ENCODE data around the gene WDR53. TPM values are rescaled to one million over a fixed set of nuclear protein-coding genes. Genes with fewer than 3 reads are reported as not detected.

The WDR53 gene
- total and polyA plus RNA-seq, 9 of the 15 experiments (the other 6 are each of a cell fraction or from before 2014, with no cell fraction given): 13.0 to 34.5 (median 20.9) TPM

GRCh38 chr3:196558476-196558875, 9.9 kb downstream of the WDR53 start:
- intact Hi-C loops (cut with micrococcal nuclease): no loop called here
- POLR2A ChIA-PET: interaction anchor here (0.8 kb wide), 1 partner anchor 10 kb away, joined by 3 read pairs; the partner anchor contains the start of genes FBXO45 and WDR53
- Histone ChIP-seq H3K4me1 (replicated peaks in 1 of 2; ENCODE audit: control insufficient read depth in 2 of 2, insufficient read depth in 2 of 2, low read length in 2 of 2) (peaks cover 1 to 7% of the 10 kb centered on the region in 2 experiments; a peak in 4 of 5 replicates), H3K9me1 (ENCODE audit: control insufficient read depth, insufficient read depth, low read length) (no peaks in the 10 kb centered on the region), H3K36me3 (ENCODE audit: control insufficient read depth, insufficient read depth, low read length) (peaks cover 31% of the 10 kb centered on the region), H3K4me2 (ENCODE audit: insufficient read depth, low read length) (no peak overlapping the region), H3K27ac (ENCODE audit: extremely low read depth, low read depth, low read length) (no peak overlapping the region), H3K4me3 (no peak overlapping the region), H3K79me2 (ENCODE audit: control insufficient read depth, insufficient read depth, low read length) (peaks cover 5% of the 10 kb centered on the region; the same call in 2 of the 3 replicates), H3K9ac (ENCODE audit: insufficient read depth in 1 of 2, low read depth in 2 of 2, low read length in 2 of 2) (no peak overlapping the region), H3K27me3 (ENCODE audit: control insufficient read depth in 2 of 2, insufficient read depth in 2 of 2, low read length in 2 of 2) (no peaks in the 10 kb centered on the region), H3K9me3 (replicated peaks; ENCODE audit: control insufficient read depth, insufficient read depth, low read depth, low read length) (no peaks in the 10 kb centered on the region), H4K20me1 (replicated peaks; ENCODE audit: control insufficient read depth, insufficient read depth, low read length) (no peaks in the 10 kb centered on the region), H2AFZ (ENCODE audit: low read depth, low read length) (no peak overlapping the region)
- FAIRE-seq (no peak), ATAC-seq (no peak), DNase-seq (ENCODE audit: extremely low read depth in 1 of 4, low spot score in 3 of 4) (no peak)
- CTCF ChIA-PET (ENCODE audit: low intra/inter-chr PET ratio): no interaction called here
- no TSS peak for BruUV-seq (replicated peaks)
- in situ Hi-C loops (cut with MboI): no loop called here
- no peak for TF ChIP-seq YBX1 (IDR thresholded peaks at IDR 0.05)
- no peak for TF ChIP-seq CBX1 (IDR thresholded peaks at IDR 0.05; ENCODE audit: low read depth)
- TF ChIP-seq KHSRP (IDR thresholded peaks at IDR 0.05): no peak
- no peak for TF ChIP-seq AFF1 (IDR thresholded peaks at IDR 0.05; ENCODE audit: low read depth in 1 of 2, partially characterized antibody in 2 of 2)
- TF ChIP-seq NFIX (CRISPR knock-in tag; IDR thresholded peaks at IDR 0.05; ENCODE audit: low read depth): no peak
- no peak for TF ChIP-seq POLR2A (conservative IDR thresholded peaks at IDR 0.05)
- TF ChIP-seq MECOM (CRISPR knock-in tag; IDR thresholded peaks at IDR 0.05): no peak
- no peak for TF ChIP-seq CUX1 (CRISPR knock-in tag; IDR thresholded peaks at IDR 0.05)
- no peak for TF ChIP-seq MCM3 (IDR thresholded peaks at IDR 0.05)
- no peak for TF ChIP-seq CCNT2 (IDR thresholded peaks at IDR 0.05; ENCODE audit: borderline replicate concordance, extremely low read depth, insufficient read length, low read depth, low read length)
- no peak for TF ChIP-seq HNRNPUL1 (IDR thresholded peaks at IDR 0.05; ENCODE audit: low read length)
- TF ChIP-seq, protein P1, sequence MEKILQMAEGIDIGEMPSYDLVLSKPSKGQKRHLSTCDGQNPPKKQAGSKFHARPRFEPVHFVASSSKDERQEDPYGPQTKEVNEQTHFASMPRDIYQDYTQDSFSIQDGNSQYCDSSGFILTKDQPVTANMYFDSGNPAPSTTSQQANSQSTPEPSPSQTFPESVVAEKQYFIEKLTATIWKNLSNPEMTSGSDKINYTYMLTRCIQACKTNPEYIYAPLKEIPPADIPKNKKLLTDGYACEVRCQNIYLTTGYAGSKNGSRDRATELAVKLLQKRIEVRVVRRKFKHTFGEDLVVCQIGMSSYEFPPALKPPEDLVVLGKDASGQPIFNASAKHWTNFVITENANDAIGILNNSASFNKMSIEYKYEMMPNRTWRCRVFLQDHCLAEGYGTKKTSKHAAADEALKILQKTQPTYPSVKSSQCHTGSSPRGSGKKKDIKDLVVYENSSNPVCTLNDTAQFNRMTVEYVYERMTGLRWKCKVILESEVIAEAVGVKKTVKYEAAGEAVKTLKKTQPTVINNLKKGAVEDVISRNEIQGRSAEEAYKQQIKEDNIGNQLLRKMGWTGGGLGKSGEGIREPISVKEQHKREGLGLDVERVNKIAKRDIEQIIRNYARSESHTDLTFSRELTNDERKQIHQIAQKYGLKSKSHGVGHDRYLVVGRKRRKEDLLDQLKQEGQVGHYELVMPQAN (IDR thresholded peaks at IDR 0.05; ENCODE audit: borderline replicate concordance): no peak
- TF ChIP-seq TEAD4 (IDR thresholded peaks at IDR 0.05; ENCODE audit: low read length): no peak
- TF ChIP-seq TEAD4 (CRISPR knock-in tag; IDR thresholded peaks at IDR 0.05; ENCODE audit: borderline replicate concordance): no peak
